Measurements from ENCODE around the gene SLC9C1. TPM values are rescaled to one million over a fixed set of nuclear protein-coding genes. Genes with fewer than 3 reads are reported as not detected.

Gene SLC9C1
- total and polyA plus RNA-seq, 2 of the 13 experiments (the other 11 are each of a cell fraction or from before 2014, with no cell fraction given), result not detected

DNA sequence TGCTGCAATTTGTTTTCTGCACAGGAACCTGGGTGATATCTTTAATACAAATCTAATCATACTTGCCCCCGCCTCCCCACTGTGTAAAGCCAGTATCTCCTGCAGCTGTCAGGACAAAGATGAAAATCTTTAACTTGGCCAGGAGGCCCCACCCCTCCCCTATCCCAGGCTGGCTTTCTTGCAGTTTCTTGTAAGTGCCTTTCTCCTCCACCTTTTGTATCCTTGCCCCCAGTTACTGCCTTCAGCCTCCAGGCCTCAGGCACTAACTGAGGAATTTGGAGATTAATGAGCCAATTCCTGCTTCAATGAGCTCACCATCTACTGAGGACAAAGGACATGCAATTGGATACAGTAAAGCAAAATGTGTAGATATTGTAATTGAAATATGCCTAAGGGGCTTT is 167.5 kb downstream of the SLC9C1 start (continued):
- TF ChIP-seq, protein P1, sequence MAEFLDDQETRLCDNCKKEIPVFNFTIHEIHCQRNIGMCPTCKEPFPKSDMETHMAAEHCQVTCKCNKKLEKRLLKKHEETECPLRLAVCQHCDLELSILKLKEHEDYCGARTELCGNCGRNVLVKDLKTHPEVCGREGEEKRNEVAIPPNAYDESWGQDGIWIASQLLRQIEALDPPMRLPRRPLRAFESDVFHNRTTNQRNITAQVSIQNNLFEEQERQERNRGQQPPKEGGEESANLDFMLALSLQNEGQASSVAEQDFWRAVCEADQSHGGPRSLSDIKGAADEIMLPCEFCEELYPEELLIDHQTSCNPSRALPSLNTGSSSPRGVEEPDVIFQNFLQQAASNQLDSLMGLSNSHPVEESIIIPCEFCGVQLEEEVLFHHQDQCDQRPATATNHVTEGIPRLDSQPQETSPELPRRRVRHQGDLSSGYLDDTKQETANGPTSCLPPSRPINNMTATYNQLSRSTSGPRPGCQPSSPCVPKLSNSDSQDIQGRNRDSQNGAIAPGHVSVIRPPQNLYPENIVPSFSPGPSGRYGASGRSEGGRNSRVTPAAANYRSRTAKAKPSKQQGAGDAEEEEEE (CRISPR knock-in tag; IDR thresholded peaks at IDR 0.05; ENCODE audit: borderline replicate concordance), result no peak
- TF ChIP-seq ZNF343 (CRISPR knock-in tag; IDR thresholded peaks at IDR 0.05), result no peak
- TF ChIP-seq, protein P2, sequence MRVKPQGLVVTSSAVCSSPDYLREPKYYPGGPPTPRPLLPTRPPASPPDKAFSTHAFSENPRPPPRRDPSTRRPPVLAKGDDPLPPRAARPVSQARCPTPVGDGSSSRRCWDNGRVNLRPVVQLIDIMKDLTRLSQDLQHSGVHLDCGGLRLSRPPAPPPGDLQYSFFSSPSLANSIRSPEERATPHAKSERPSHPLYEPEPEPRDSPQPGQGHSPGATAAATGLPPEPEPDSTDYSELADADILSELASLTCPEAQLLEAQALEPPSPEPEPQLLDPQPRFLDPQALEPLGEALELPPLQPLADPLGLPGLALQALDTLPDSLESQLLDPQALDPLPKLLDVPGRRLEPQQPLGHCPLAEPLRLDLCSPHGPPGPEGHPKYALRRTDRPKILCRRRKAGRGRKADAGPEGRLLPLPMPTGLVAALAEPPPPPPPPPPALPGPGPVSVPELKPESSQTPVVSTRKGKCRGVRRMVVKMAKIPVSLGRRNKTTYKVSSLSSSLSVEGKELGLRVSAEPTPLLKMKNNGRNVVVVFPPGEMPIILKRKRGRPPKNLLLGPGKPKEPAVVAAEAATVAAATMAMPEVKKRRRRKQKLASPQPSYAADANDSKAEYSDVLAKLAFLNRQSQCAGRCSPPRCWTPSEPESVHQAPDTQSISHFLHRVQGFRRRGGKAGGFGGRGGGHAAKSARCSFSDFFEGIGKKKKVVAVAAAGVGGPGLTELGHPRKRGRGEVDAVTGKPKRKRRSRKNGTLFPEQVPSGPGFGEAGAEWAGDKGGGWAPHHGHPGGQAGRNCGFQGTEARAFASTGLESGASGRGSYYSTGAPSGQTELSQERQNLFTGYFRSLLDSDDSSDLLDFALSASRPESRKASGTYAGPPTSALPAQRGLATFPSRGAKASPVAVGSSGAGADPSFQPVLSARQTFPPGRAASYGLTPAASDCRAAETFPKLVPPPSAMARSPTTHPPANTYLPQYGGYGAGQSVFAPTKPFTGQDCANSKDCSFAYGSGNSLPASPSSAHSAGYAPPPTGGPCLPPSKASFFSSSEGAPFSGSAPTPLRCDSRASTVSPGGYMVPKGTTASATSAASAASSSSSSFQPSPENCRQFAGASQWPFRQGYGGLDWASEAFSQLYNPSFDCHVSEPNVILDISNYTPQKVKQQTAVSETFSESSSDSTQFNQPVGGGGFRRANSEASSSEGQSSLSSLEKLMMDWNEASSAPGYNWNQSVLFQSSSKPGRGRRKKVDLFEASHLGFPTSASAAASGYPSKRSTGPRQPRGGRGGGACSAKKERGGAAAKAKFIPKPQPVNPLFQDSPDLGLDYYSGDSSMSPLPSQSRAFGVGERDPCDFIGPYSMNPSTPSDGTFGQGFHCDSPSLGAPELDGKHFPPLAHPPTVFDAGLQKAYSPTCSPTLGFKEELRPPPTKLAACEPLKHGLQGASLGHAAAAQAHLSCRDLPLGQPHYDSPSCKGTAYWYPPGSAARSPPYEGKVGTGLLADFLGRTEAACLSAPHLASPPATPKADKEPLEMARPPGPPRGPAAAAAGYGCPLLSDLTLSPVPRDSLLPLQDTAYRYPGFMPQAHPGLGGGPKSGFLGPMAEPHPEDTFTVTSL (CRISPR knock-in tag; IDR thresholded peaks at IDR 0.05; ENCODE audit: borderline replicate concordance), result no peak
- no peak for TF ChIP-seq ZSCAN30 (CRISPR knock-in tag; IDR thresholded peaks at IDR 0.05)
- TF ChIP-seq ZNF253 (CRISPR knock-in tag; IDR thresholded peaks at IDR 0.05; ENCODE audit: borderline replicate concordance), result no peak
- TF ChIP-seq PHF21A (CRISPR knock-in tag; IDR thresholded peaks at IDR 0.05), result no peak
- TF ChIP-seq, protein P3, sequence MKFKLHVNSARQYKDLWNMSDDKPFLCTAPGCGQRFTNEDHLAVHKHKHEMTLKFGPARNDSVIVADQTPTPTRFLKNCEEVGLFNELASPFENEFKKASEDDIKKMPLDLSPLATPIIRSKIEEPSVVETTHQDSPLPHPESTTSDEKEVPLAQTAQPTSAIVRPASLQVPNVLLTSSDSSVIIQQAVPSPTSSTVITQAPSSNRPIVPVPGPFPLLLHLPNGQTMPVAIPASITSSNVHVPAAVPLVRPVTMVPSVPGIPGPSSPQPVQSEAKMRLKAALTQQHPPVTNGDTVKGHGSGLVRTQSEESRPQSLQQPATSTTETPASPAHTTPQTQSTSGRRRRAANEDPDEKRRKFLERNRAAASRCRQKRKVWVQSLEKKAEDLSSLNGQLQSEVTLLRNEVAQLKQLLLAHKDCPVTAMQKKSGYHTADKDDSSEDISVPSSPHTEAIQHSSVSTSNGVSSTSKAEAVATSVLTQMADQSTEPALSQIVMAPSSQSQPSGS (CRISPR knock-in tag; IDR thresholded peaks at IDR 0.05), result no peak
- no peak for TF ChIP-seq SRSF1 (optimal IDR thresholded peaks at IDR 0.05; ENCODE audit: low read depth, low read length)
- TF ChIP-seq GTF2F1 (IDR thresholded peaks at IDR 0.05; ENCODE audit: low read length), result no peak
- no peak for TF ChIP-seq RXRA (CRISPR knock-in tag; IDR thresholded peaks at IDR 0.05)
